Mucosa of descending colon (tissue), 3 donors: Measurements from ENCODE around the gene GPR33. TPM values are rescaled to one million over a fixed set of nuclear protein-coding genes. Genes with fewer than 3 reads are reported as not detected.

Experiments used
- ATAC-seq: fragments of 200-7000 bp; cut with Tn5 transposase; one replicate; pipeline ENCODE4 v1.9.1; 2020; ENCODE audit warnings: mild to moderate bottlenecking, moderate library complexity
- DNase-seq, 3 donors: peaks; one replicate each; pipeline ENCODE4 v3.0.0-alpha.2; 2020
- H3K36me3 ChIP-seq: fragments of 200-600 bp; one replicate; pipeline ENCODE4 v1.8.0; 2021; ENCODE audit warnings: low read depth, mild to moderate bottlenecking
- H3K4me1 ChIP-seq: fragments of 200-600 bp; one replicate; pipeline ENCODE4 v1.8.0; 2021; ENCODE audit warnings: low read depth, mild to moderate bottlenecking
- H3K4me3 ChIP-seq: fragments of 200-600 bp; one replicate; pipeline ENCODE4 v1.8.0; 2021; ENCODE audit warnings: mild to moderate bottlenecking
- H3K9me3 ChIP-seq: fragments of 200-600 bp; one replicate; pipeline ENCODE4 v1.8.0; 2021; ENCODE audit warnings: mild to moderate bottlenecking
- CTCF ChIP-seq: fragments of 200-600 bp; IDR thresholded peaks from one replicate; pipeline ENCODE4 v1.8.0; 2022; ENCODE audit warnings: antibody characterized with exemption, mild to moderate bottlenecking
- intact Hi-C, 2 donors: fragments of 100-400 bp; cut with DNase I in 1 of 2; cut with micrococcal nuclease in 1 of 2; formaldehyde crosslinking; loops; one replicate each; pipeline versions ENCODE4 v1.11.0 to v1.11.1; 2022; cut with DNase I, micrococcal nuclease
- long read RNA-seq, 2 donors: library from polyadenylated mRNA; unstranded; transcript quantifications; one replicate each; pipeline ENCODE4 v2.0.0, GENCODE V29; 2019 to 2021
- total RNA-seq, 3 donors: library from RNA; stranded (reverse); fragmentation: NEBNext Ultra II Directional in 2 of 3; extraction: Animal tissue kit (Norgen Biotek cat#: 25700) in 2 of 3; gene quantifications; one replicate each; pipeline versions ENCODE4 v1.2.1 to v1.2.4, GENCODE V29; 2021 to 2023
- donor health status: DM: no; HTN: no; CAD: no; lungs with moderate emphysema.
- donor health status: DM: no; HTN: no; CAD: no.
- donor health status: DM: no; HTN: yes; CAD: no.

GPR33 gene, protein sequence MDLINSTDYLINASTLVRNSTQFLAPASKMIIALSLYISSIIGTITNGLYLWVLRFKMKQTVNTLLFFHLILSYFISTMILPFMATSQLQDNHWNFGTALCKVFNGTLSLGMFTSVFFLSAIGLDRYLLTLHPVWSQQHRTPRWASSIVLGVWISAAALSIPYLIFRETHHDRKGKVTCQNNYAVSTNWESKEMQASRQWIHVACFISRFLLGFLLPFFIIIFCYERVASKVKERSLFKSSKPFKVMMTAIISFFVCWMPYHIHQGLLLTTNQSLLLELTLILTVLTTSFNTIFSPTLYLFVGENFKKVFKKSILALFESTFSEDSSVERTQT
- not detected for total RNA-seq
- long read RNA-seq, donor 1, result 0 reads
- long read RNA-seq, donor 2, result 0 reads

DNA sequence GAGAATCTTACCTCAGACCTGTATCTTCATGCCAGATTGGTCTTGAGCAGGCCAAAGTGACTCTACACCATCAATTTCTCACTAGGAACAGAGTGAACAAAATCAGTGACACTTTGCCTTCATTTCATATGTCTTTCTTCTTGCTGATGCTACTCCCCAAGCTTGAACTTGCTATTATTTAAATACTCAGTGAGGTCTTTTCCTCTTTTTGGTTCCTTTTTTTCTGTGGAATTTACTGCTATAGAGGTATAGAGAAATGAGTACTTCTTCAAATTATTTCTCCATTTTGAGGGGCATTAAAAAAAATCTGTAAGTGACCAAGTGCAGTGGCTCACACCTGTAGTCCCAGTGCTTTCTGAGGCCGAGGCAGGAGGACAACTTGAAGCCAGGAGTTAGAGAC, at the start of gene GPR33:
Gene GPR33 (minus strand): TSS at position 154 of the 400 bp plus-strand sequence. CDS start 4,074 bp downstream, outside the sequence.
- TF ChIP-seq CTCF, result no peak
- Histone ChIP-seq H3K36me3 (no peaks in the 10 kb centered on the region), H3K4me3 (no peak within 1 kb of the TSS), H3K9me3 (no peaks in the 10 kb centered on the region), H3K4me1 (no peaks in the 10 kb centered on the region)
- ATAC-seq (no peak), DNase-seq (no peak)
- intact Hi-C loops, result no loop called here

- TF ChIP-seq CTCF, result no peak
- H3K4me1 ChIP-seq, result no peaks in the 10 kb centered on the region
- no peaks in the 10 kb centered on the region for H3K36me3 ChIP-seq
- no peaks in the 10 kb centered on the region for H3K9me3 ChIP-seq
- peak in 1 of 3 donors; percentile 13 for DNase-seq
- intact Hi-C loops, result no loop called here
- H3K4me3 ChIP-seq, result no peak overlapping the region
- peak; percentile 71 for ATAC-seq
These were observed 48.5 kb upstream of the GPR33 start for GRCh38 chr14:31536201-31536960.

DNA sequence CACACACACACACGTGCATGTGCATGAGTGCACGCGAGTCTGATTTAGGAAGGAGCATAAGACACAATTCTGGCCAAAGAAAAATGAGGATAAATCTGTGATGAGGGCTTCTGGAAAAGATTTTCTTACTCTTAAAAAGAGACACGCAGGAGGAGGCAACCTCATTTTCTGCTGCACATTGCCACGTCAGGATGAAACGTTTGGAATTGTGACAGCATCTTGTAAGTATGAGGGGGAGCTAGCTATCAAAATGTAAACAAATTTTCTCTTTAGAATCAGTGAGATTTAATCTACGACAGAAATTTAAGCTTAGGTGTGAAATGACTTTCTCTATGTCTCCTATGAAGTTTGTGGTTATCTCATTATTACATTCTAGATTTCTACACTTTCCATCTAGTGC, 42.3 kb upstream of the GPR33 start:
- DNase-seq (no peak), ATAC-seq (no peak)
- Histone ChIP-seq H3K4me1 (no peaks in the 10 kb centered on the region), H3K4me3 (no peak overlapping the region), H3K36me3 (no peaks in the 10 kb centered on the region), H3K9me3 (no peaks in the 10 kb centered on the region)
- TF ChIP-seq CTCF, result no peak
- intact Hi-C loops, result no loop called here

- intact Hi-C loops, result no loop called here
- ATAC-seq, result no peak
- DNase-seq, result no peak
- no peaks in the 10 kb centered on the region for H3K36me3 ChIP-seq
- H3K4me3 ChIP-seq, result no peak overlapping the region
- H3K9me3 ChIP-seq, result no peaks in the 10 kb centered on the region
- no peaks in the 10 kb centered on the region for H3K4me1 ChIP-seq
- no peak for TF ChIP-seq CTCF
These were observed 41.2 kb upstream of the GPR33 start for GRCh38 chr14:31529053-31529452.

DNA sequence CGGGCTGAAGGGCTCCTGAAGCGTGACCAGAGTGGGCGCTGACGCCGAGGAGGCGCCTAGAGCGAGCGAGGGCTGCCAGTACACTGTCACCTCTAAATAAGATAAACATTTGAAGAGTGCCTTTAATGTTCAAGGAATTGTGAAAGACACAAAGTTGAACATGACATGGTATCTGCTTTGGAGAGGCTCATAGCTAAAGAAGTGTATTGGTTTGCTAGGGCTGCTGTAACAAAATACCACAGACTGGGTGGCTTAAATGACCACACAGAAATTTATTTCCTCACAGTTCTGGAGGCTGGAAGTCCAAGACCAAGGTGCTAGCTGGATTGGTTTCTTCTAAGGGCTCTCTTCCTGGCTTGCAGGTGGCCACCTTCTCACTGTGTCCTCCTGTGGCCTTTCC, 39.7 kb upstream of the GPR33 start:
- Histone ChIP-seq H3K4me1 (no peaks in the 10 kb centered on the region), H3K4me3 (no peak overlapping the region), H3K36me3 (no peaks in the 10 kb centered on the region), H3K9me3 (no peaks in the 10 kb centered on the region)
- intact Hi-C loops, result no loop called here
- TF ChIP-seq CTCF, result no peak
- DNase-seq, result no peak
- no peak for ATAC-seq
